Heart left ventricle (tissue), 16 donors: ENCODE measurements around the gene CAD. TPM values are rescaled to one million over a fixed set of nuclear protein-coding genes. Genes with fewer than 3 reads are reported as not detected.

Experiments
- ATAC-seq, 4 donors: fragments of 200-7000 bp; cut with Tn5 transposase; one replicate each; pipeline ENCODE4 v1.9.1; 2020 to 2022; ENCODE audit warnings: moderate library complexity in 4 of 4, mild to moderate bottlenecking in 3 of 4, moderate number of reproducible peaks in 1 of 4
- DNase-seq, 5 donors: peaks; one replicate each; pipeline ENCODE4 v3.0.0-alpha.2; 2020
- H3K27ac ChIP-seq, 12 donors: fragments of 200-600 bp; sonication (generic) in 4 of 12; one replicate each; pipeline versions ENCODE4 v1.5.0 to v1.8.0; 2016 to 2022; ENCODE audit warnings: mild to moderate bottlenecking in 2 of 12
- H3K27me3 ChIP-seq, 9 donors: fragments of 200-600 bp; sonication (generic) in 2 of 9; one replicate each; pipeline versions ENCODE4 v1.5.1 to v1.8.0; 2016 to 2022; ENCODE audit warnings: mild to moderate bottlenecking in 3 of 9
- H3K36me3 ChIP-seq, 9 donors: fragments of 200-600 bp; sonication (generic) in 2 of 9; one replicate each; pipeline versions ENCODE4 v1.5.0 to v1.8.0; 2018 to 2022; ENCODE audit warnings: mild to moderate bottlenecking in 2 of 9
- H3K4me1 ChIP-seq, 12 donors: fragments of 200-600 bp; sonication (generic) in 4 of 12; one replicate each; pipeline versions ENCODE4 v1.5.0 to v1.8.0; 2016 to 2022; ENCODE audit warnings: mild to moderate bottlenecking in 3 of 12
- H3K4me3 ChIP-seq, 12 donors: fragments of 200-600 bp; sonication (generic) in 4 of 12; one replicate each; pipeline versions ENCODE4 v1.5.0 to v1.8.0; 2017 to 2022; ENCODE audit warnings: mild to moderate bottlenecking in 9 of 12, moderate library complexity in 4 of 12
- H3K9me3 ChIP-seq, 12 donors: fragments of 200-600 bp; sonication (generic) in 4 of 12; one replicate each; pipeline versions ENCODE4 v1.5.0 to v1.8.0; 2016 to 2022; ENCODE audit warnings: mild to moderate bottlenecking in 1 of 12
- CTCF ChIP-seq, 12 donors: fragments of 200-600 bp; sonication (generic) in 4 of 12; IDR thresholded peaks; one replicate each; pipeline versions ENCODE4 v1.5.0 to v1.8.0; 2018 to 2022; ENCODE audit warnings: antibody characterized with exemption in 12 of 12, mild to moderate bottlenecking in 5 of 12
- POLR2A ChIP-seq, 2 donors: fragments of 450-650 bp; IDR thresholded peaks; one replicate each; pipeline ENCODE4 v1.6.1; 2017; ENCODE audit warnings: antibody characterized with exemption in 2 of 2, mild to moderate bottlenecking in 2 of 2, moderate library complexity in 2 of 2
- WGBS, 4 donors: extraction: QIAGEN DNeasy Blood & Tissue Kit in 2 of 4; methylation state at CpG; one replicate each; pipeline versions ENCODE4 v1.1.5 to v1.1.7; 2013 to 2018; 5-methylcytosine and 5-hydroxymethylcytosine counted together
- intact Hi-C, 10 donors: fragments of 100-400 bp; cut with DNase I; formaldehyde crosslinking; loops; one replicate each; pipeline versions ENCODE4 v1.11.1 to v1.14.2; 2022
- polyA plus RNA-seq, 2 donors: library from polyadenylated mRNA; stranded (reverse); fragments of 200-250 nt; gene quantifications; one replicate each; pipeline ENCODE4 v1.2.3, GENCODE V29; 2013
- total RNA-seq, 9 donors: library from RNA; depleted of rRNA in 2 of 9; stranded (reverse); fragments of >200 nt in 2 of 9; fragmentation: NEBNext Ultra II Directional in 3 of 9; extraction: Animal tissue kit (Norgen Biotek cat#: 25700) in 3 of 9; gene quantifications; one replicate each; pipeline versions ENCODE4 v1.1.0 to v1.2.4, GENCODE V29; 2016 to 2023
- donor health status: ischemic (EF 13 %, LVEDD 7.1; RV severe dilation, severe dysfunction).
- donor health status: healthy with polysubstance abuse.
- donor health status: DM: no; HTN: yes; CAD: no.
- donor health status: DM: no; HTN: no; CAD: no.
- donor health status: ischemic (EF 25% LVEDD 6.9; RV normal size, moderate dysfunction).
- donor health status: ischemic (EF 25% LVEDD 5.7; RV mildly dilated, moderate dysfunction).
- donor health status: healthy.
- donor health status: DM: yes; HTN: yes; CAD: no.
- donor health status: ischemic (EF 35%, LVEDD 5.7; RV mildly dilated, moderate dysfunction).
- donor health status: nonischemic (EF 11% LVEDD 7.7; RV severe dilation, severe dysfunction).
- donor health status: DM: yes; HTN: yes; CAD: no.
- donor health status: PGD.
- donor health status: ischemic (EF 29% LVEDD 5.4; RV normal size, mild dysfunction).
- donor health status: nonischemic (EF 23%, LVEDD 6.1; RV moderate dilation, normal function).

Gene CAD
- total and polyA plus RNA-seq, 11 donors = 3.2 to 14.2 (median 6.7) TPM

DNA sequence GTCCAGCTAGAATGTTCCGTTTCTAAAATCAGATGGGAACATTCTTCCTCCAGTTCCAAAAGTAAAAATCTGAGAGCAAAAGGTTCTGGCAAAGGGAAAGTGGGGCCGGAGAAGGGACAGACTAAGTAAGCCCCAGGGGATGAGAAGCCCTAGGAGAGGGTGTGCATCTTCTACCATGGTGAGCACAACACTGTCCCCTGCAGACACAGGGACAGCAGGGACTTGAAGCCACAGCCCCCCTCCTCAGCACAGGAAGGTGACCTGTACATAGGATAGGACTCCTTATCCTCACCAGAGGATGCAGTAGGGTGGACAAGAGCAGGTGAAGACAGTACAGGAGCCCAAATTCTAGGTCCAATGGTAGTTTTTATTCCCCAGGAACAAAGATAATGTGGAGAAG, 17.9 kb upstream of the CAD start:
- ATAC-seq = no peak
- peaks cover 0 to 39% (median 31%) of the 10 kb centered on the region in 9 donors for H3K36me3 ChIP-seq

DNA sequence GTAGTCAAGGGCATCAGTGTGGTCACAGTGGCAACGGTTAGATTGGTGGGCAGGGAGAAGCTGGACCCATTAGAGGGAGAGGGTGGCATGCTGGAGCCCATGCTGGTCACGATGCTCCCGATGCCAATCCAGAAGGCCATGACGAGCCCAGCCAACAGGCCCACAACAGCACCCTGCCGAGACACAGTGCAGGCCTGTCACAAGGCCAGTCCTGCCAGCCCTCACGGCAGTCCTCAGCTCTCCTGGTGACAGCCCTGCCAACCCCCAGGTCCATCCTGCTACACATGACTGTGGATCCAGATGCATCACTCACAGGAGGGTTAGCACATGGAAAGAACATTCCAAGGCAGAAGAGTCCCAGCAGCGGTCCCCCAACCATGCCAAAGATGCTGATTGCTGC, 15.5 kb upstream of the CAD start:
- Histone ChIP-seq H3K4me3 (no peak overlapping the region), H3K9me3 (no peaks in the 10 kb centered on the region), H3K27me3 (no peaks in the 10 kb centered on the region), H3K4me1 (no peaks in the 10 kb centered on the region), H3K36me3 (peaks cover 0 to 64% (median 53%) of the 10 kb centered on the region in 9 donors), H3K27ac (no peak overlapping the region)
- 72 to 89% (median 84%) methylated on average over 6 to 7 of the region's 7 CpGs for WGBS, 4 donors
- ATAC-seq (peak in 1 of 4 donors; percentile 67), DNase-seq (no peak)
- no peak for TF ChIP-seq CTCF (IDR thresholded peaks at IDR 0.05)
- TF ChIP-seq POLR2A (IDR thresholded peaks at IDR 0.05) = no peak
- intact Hi-C loops = no loop called here

More for the DNA sequence above, 17.9 kb upstream of the CAD start:
- H3K27ac ChIP-seq = no peak overlapping the region
- H3K4me1 ChIP-seq = no peaks in the 10 kb centered on the region
- DNase-seq = no peak
- TF ChIP-seq CTCF (IDR thresholded peaks at IDR 0.05) (no peak), POLR2A (IDR thresholded peaks at IDR 0.05) (no peak)
- H3K27me3 ChIP-seq = no peaks in the 10 kb centered on the region
- H3K4me3 ChIP-seq = no peak overlapping the region
- intact Hi-C loops = loop anchor here in 2 of 10 donors (10.0 kb wide), 1 partner anchor 234 kb away; no protein-coding TSS in a partner anchor
- no peaks in the 10 kb centered on the region for H3K9me3 ChIP-seq
- 65 to 89% (median 75%) methylated on average over 2 of the region's 2 CpGs for WGBS, 4 donors

GRCh38 chr2:27202854-27203253, 14.3 kb upstream of the CAD start:
- Histone ChIP-seq H3K27ac (no peak overlapping the region), H3K9me3 (no peaks in the 10 kb centered on the region), H3K27me3 (no peaks in the 10 kb centered on the region), H3K4me1 (no peaks in the 10 kb centered on the region), H3K4me3 (no peak overlapping the region), H3K36me3 (peaks cover 0 to 75% (median 65%) of the 10 kb centered on the region in 9 donors)
- ATAC-seq = no peak
- intact Hi-C loops = no loop called here
- TF ChIP-seq CTCF (IDR thresholded peaks at IDR 0.05) = no peak
- TF ChIP-seq POLR2A (IDR thresholded peaks at IDR 0.05) = no peak
- no peak for DNase-seq
- 79 to 91% (median 88%) methylated on average over 2 of the region's 2 CpGs for WGBS, 4 donors

DNA sequence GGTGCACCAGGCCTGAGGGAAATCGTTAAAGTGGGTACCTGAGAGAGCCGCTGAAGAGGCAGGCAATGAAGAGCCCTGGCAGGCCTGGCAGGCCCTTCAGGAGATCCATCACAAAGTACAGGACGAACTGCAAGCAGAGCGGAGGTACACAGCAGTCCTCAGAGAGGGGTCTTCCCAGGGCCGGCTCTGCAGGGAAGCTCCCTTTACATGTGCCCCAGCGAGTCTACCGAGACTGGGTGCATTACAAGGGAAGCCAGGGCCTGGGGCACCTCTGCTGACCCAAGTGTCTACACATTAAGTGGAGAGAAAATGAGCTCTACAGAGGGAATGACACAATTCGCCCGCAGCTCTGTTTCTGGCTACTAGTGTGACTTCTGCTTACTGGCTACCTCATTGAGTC, 13.4 kb upstream of the CAD start:
- intact Hi-C loops = no loop called here
- Histone ChIP-seq H3K4me3 (no peak overlapping the region), H3K27ac (no peak overlapping the region), H3K4me1 (no peaks in the 10 kb centered on the region), H3K9me3 (no peaks in the 10 kb centered on the region), H3K27me3 (no peaks in the 10 kb centered on the region), H3K36me3 (peaks cover 0 to 84% (median 74%) of the 10 kb centered on the region in 9 donors)
- ATAC-seq (no peak), DNase-seq (no peak)
- no peak for TF ChIP-seq POLR2A (IDR thresholded peaks at IDR 0.05)
- no peak for TF ChIP-seq CTCF (IDR thresholded peaks at IDR 0.05)
- 93 to 95% (median 94%) methylated on average over 7 to 9 of the region's 9 CpGs for WGBS, 4 donors
